ENCODE data around the gene ARHGEF12.

The ARHGEF12 gene

DNA sequence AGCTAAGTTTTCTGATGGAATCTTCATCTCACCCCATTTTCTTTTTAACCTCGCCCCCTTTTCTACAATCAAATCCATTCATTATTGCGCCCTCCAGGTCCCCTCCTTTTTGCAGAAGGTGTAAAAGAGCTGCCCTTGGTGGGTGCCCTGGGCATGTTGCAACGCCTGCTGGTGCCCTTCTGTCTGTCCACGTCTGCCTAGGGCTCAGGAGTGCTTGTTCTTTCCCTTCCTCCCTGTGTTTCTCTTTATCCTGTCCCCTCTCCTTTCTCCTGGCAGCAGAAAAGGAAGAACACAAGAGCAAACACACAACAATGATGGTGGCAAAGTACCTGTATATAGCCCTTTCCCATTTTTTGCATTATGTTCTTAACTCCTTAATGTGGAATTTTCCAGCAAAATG lies 17.3 kb upstream of the ARHGEF12 start:
- DNase-seq: no peak

DNA sequence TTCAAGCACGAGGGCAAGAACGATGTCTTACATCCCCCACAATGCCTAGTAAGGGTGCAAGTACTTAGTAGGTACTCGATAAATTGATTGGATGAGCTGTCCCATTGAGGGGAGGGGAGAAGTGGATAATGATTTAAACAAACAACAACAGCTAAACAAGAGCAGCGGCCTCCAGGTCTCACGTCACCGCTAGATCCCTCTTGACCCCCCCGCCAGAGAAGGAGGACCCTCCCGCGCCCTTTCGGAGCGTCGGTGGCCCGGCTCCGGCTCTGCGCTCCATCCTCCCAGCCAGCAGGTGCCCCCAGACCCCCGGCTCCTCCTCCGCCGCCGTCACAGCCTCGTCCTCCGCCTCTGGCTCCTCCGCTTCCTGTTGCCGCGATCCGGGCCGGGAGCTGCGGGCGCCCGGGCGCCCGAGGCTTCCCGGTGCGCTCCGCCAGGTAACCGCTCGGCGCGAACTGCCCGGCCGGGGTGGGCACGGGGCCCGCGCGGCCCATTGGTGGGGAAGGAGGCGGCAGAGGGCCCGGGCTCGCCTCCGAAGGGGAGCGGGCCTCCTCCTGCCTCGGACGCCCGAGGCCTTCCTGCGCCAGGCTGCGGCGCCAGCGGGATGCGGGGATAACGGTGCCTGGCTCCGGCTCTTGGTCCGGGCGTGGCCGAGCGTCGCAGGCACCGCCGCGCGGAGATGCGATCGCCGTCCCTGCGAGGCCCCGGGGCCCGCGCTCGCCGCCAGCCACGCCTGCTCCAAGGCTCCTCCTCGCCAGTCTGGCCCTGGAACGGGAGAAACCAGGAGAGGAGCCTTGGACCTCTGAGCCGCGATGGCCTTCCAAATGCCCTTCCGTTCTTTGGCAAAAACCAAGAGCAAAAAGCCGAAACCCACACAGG lies 11.0 kb upstream of the ARHGEF12 start, which contains the start of gene TLCD5:
TLCD5 (plus strand) TSS at position 368 of the 879 bp plus-strand sequence. CDS start 2,143 bp downstream, outside the sequence.
- DNase-seq: peak; percentile 39

DNA sequence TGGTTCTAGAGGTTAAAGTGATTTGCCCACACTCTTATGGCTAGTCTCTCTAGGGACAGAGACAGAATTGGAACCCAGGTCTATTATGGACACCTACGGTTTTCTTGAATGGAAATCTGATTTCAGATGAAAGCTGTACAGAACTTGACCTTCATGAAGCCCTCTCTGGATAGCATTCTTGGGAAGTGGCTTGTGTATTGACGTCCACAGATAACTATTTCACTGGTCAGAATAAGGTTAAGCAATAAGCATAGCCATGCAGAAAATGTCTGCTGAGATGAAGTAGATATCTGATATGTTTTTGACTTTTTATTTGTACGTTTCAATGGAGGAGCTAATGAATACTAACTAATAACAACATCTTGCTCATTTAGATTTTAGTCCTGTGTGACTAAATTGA lies 10.0 kb upstream of the ARHGEF12 start:
- DNase-seq: no peak

DNA sequence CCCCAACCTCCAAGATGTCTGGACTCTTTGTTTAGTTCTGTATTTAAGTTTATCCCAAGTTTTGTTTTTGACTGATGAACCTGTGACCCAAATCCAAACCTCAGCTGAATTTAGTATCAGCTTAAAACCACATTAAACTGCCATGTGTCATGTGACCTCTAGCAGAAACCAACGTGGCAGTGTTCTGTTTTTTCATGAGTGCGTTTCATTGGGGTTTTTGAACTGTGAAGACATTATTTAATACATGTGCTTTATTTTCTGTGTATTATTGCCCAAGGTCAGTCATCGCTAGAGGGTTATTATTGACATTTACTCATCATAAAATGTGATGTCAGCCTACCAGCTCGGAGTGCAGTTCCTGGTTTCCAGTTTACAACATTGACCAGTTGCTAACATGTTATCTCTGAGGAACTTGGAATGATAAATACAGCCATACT lies 9.3 kb upstream of the ARHGEF12 start:
- DNase-seq: no peak

DNA sequence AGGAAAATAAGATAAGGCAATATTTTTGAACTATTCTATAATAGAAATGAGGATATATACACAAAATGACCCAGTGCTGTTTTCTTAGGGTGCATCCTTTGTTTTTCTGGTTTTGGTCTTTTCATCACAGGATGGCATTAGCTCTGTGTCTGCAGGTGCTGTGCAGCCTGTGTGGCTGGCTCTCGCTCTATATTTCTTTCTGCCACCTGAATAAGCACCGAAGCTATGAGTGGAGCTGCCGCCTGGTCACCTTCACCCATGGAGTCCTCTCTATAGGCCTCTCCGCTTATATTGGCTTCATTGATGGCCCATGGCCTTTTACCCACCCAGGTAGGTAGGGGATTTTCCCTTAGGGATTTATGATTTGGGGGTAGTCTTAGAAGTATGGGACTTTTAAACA lies 8.9 kb upstream of the ARHGEF12 start:
- DNase-seq: no peak

DNA sequence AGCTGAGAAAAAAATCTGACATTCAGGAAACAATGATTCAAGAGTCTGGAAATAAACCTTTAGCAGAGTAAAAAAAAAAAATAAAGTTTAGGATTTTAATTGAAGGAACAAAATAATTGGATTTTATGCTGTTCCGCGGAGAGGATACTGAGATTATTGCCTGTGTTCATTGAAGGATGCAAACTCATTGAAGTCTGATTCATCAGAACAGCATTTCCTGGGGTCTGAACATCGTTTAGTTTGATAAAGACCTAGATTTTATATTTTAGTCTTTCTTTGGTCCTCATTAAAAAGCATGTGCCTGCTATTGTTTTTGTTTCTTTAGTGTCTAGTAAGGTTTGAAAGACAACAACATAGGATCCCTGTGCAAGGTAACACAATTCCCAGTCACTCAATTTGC lies 6.7 kb upstream of the ARHGEF12 start:
- no peak for DNase-seq

DNA sequence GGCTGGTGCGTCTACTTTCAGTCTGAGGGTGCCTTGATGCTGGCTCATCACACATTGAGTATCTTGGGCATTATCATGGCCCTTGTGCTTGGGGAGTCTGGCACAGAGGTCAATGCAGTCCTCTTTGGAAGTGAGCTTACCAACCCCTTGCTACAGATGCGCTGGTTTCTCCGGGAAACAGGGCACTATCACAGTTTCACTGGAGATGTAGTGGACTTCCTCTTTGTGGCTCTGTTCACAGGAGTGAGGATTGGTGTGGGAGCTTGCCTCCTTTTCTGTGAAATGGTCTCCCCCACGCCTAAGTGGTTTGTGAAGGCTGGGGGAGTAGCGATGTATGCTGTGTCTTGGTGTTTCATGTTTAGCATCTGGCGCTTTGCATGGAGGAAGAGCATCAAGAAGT lies 6.2 kb upstream of the ARHGEF12 start:
- no peak for DNase-seq

DNA sequence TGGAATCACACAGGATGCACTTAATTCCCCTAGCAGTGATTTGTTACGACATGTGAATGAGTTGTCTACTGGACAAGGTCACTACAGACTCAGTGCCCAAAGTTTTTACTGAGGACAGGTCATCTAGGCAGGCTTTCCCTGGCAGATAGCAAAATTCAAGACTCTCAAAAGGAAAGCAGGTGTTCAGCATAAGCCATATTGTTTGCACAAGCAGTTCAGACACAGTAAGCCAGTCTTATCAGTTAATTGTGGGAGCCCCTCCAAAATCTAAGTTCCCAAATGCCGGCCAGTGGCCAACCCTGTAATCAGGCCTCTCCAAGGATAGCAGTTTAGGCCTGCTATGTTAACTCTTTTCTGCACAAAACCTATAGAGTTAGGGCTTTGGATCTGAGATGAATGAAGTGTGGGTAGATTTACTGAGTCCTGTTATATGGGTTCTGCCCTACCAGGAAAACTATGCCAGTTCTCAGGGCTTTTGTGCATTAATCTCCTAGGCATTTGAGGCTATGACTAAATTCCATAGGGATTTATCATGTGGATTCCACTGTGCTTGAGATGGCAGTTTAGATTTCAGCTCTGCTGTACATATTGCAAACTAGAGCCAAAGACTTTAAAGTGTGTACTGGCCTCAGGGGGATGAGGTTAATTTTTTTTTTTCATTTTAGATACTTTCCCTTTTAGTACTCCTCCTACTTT lies 4.8 kb upstream of the ARHGEF12 start:
- DNase-seq: no peak

DNA sequence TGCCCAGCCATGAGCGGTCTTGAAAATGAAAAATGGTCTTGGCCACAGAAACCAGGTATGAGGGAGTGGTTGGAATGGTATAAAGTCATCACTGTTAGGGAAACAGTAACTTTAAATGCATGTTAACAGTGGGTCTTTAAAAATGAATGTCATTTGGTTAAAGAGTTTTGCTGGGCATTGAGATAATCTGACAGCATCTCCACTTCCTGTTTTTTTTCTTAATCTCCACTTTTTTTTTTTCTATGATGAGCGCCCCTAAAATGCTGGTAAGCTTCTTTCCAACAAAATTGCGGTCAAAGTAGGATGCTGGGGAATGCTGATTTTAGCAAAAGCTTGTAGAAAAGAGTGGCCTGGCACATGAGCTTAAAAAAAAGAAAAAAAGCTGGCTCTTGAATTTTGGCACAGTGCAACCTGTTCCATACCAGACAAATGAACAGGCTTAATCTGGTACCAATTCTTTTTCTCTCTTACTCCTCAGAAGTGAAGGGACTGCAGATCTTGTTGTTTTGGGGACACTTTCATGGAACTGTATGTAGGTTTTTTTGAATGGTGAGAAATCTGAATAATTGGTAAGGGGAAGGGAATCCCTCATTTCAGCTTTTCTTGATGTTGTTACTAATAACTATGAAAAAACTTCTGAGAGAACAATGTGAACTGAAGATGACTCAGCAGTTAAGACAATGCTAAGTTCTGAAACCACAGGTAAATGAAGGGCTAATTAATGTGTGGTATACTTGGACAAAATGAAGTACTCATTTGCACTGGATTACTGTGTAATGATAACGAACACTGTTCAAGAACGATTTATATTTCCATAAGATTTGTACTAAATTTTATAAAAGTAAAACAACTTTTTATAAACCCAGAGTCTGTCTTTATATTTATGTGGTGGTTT lies 3.1 kb upstream of the ARHGEF12 start:
- DNase-seq: no peak

DNA sequence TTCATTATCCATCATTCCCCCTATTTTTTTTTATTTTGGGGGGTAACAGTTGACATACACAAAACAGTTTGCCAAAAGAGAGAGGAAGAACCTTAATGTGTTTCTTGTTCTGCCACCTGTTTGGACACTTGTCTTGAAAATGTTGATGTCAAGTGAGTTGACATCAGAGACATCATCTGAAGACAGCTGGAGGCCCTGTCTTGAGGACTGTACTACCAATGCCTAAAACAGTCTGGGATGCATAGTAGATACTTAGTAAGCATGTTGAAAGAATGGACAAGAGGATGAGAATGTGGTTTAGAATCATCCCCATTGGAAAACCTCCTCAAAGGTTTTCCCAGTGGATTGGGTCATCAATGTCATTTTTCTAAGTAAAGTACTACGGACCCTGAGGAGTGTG lies 2.4 kb upstream of the ARHGEF12 start:
- DNase-seq: no peak

DNA sequence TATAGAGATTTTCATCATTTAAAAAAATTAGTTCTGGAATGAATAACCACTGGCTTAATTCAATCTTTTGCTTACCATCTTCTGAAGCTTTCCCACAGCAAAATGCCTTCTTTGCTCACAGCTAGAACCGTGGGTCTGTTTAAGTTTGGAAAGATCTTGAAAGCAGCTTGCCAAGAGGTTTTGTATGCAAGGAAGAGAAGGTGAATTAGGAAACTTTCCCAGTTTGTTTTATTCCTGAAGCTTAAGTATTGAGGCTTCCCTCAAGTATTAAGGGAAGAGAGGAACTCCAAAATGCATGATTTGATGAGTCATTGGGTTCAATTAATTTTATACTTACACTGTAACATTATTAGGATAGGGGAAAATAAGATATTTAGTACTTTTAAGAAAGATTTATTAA lies 1.9 kb upstream of the ARHGEF12 start:
- no peak for DNase-seq

DNA sequence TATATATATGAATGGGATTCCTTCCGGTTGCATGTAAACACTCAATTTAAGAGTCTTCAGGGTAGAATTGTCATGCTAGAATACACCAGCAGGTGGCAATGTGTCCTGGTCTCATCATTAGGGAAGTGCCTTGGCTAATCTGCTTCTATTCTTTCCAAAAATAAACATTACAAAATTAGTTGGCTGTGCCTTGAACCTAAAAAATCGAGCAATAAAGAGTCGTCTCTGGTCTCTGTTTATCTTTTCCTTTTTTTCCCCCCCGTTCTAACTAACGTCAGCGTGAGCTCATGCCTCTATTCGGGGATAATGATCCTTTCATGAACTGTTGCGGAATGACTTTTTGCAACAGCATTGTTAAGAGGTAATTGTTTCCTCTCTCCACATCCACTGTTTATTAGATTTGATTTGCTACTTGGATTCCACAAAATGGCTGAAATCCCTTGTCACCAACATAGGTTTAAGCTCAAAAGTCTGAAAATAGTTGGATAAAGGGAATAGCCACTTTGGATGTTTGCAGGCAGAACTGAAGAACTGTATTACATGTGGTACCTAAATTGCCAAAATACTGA lies 1.2 kb upstream of the ARHGEF12 start:
- DNase-seq: peak; percentile 86

DNA sequence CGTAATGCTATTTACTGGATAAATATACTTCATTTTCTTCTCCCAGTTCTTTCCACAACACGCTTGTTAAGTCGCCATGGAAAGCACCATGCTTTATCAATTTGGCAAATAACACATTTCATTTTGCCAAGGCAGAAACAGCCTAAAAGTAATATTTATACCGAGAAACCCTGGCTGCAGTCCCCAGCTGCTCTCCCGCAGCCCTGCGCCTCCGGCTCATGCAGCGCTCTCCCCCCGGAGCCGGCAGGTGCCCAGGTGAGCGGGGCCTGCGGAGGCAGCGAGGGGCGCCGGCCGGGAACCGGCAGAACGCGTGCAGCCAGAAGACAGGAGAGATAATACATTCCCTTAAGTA lies 681 bp upstream of the ARHGEF12 start:
- peak; percentile 47 for DNase-seq

DNA sequence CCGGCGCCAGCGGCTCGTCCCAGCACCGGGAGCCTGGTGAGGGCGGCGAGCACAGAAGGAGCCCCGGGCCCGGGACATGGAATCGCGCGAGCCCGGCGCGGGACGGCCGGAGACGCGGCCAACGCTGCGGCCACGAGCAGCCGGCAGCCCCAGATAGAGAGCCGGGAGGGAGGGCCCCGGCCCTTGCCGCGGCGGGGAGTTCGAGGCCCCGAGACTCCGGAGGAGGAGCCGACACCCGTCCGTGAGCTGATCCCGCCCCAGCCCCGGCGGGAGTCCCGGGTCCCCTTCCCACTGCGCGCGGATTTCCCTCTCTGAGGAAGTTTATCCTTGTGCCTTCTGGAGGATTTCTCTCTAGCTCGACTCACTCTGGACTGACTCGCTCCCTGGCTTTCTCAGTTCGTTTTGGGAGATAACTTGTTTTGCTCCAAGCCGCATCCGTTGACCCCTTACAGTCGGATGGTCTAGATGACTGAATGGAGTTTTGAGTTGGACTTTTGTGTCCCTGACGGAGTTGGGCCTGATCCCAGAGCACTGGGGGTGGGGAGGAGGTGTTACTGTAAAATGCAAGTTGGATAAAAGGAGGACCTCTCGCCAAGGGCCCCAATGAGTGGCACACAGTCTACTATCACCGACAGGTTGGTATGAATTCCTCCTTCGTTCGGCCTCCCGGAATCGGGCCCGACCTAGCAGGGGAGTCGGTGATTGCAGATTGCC lies 585 bp downstream of the ARHGEF12 start:
- DNase-seq: no peak

DNA sequence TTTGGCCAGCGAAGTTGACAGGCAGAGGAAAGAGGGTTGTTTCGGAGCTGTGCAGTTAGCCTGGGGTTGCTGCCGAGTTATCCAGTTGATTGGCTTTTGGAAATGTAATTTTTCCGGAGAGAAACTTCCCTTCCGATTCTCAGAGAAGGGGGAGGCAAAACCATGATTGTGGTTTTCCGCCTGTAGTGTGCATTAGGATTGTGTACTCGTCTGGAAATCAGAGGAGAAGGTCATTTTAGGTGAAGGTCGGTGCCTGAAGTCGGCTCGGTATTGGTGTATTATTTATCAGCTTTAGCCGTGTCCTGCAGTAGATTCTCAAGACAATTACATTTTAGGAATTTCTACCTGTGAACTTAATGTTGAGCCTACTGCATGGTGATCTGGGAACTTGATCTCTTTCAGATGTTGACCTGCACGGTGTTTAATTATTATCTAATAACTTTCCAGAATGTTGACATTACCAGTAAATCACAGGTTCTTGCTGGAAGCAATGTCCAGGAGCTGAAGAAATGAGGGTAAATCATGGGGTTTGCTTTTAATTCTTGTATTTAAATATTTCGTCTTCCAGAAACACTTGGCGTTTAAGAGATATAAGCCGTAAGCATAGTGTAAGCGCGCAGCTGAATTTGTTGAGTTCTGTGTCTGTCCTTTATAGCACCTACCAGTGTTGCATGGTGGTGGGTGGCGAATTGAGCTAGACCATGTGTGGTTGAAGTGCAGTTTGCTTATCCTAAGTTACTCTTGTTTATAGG lies 1.3 kb downstream of the ARHGEF12 start:
- peak; percentile 12 for DNase-seq

DNA sequence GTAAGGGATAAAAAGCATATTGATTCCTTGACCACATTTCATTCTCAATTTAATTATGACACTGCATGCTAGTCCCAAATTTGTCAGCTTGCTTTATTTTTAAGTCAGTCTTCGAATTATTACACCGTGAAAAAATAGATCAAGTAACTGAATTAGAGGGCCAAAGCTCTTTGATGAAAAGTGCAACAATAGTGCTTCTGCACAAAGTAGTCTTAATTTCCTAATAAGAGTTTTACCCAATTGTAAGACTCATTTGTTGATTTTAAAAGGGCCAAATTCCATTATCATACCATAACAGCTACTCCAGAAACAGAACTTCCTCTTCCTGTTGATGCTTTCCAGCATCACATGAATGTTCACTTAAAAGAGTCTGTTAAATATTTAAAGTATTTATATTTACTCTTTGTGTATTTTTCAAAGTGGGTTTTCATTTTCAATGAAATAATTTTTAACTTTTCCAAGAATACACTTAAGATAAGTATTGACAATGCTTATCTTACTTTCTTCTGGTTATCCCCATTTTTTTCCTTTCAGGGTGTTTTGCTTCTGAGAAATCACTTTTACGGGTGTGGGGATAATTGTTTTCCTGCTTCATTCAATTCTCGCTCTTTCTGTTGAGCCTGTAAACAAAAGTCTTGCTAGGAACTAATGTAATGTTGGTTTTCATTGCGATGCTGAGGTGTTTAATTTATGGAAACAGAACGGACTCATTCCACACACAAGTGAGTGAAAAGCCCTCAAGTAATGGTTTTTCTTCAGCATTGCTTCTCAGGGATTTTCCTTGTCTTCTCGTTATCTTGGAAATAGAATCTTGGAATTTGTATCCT lies 2.1 kb downstream of the ARHGEF12 start:
- DNase-seq: no peak

DNA sequence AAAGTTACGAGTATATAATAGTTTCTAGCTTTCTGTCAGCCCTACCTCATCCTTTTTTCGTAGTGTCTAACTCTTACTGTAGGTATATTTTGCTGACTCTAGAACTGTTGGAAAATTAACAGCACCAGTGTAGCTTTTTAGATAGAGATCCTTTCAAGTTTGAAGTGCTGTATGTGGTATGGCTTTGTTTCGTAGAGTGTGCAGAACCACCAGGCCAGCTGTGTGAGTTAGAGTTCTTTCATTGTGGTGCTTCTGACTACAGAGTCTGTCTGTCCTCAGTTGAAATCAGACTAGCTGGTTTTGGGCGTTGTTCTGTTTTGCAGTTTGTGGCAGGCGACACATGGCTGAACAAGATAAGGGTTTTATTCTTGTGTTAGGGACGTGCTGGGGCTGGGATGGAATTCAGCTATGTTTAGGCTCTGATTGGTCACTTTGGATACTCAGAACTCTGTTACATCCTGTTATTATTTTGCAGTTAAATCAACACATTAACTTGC lies 3.2 kb downstream of the ARHGEF12 start:
- no peak for DNase-seq

DNA sequence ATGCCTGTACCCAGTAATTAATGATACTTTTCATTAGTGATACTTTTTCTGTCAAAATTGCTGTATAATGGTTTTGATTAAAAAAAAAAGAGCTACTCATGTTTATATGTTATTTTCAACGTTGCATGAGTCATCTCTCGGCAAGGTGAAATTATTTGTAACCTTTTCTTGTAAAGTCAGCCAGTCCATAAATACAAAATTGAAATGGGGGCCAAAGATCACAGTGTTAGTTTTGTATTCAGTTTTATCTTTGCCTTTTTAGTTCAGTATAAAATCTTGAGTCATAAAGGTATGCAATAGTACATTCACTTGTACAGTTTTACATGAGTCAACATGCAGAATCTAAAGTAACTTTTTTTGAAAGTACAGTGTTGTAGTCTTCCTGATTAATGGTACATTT lies 4.3 kb downstream of the ARHGEF12 start:
- no peak for DNase-seq

DNA sequence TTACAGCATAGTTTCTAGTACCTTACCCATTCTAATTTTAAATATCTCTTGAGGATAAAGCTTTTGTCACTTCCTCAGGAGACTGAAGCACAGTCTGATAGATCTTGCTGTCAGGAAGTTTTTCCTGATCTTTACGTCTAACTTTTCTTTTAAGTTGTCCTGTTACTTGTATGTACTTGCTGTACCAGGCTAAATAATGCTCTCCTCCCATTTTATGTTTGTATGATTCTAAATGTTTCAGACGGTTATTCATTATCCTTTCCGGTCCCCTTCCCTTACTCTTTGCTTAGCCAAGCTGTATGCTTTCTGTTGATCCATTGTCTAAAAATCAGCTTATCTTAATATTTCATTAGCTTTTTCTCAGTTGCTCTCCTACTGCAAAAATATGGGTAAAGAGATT lies 6.0 kb downstream of the ARHGEF12 start:
- no peak for DNase-seq

DNA sequence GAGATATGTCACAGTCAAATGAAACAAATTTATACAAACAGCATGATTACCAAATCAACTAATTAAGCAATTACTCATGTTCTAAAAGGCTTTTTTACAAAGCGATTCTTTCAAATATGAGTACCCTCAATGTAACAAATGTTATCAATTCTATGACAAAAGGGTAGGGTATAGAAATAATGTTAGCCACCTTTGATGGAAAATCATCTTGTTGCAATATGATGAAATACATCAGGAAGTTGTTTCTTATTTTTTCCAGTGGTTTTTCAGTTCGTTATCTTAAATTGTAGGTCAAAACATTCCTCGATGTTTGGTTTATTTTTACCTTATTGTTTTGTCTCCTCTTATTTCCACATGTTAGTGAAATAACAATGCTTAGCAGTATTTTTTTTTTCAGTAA lies 6.5 kb downstream of the ARHGEF12 start:
- DNase-seq: no peak
